NT2/D1 (cell line): ENCODE measurements around the gene CCNT2.

Experiments
- SUZ12 ChIP-seq: IDR thresholded peaks from 2 replicates; pipeline ENCODE4 v1.6.1; 2011; ENCODE audit not compliant: insufficient read length, insufficient read depth; ENCODE audit errors: extremely low read depth
- YY1 ChIP-seq: IDR thresholded peaks from 2 replicates; pipeline ENCODE4 v1.6.1; 2011; ENCODE audit not compliant: insufficient read length, insufficient read depth
- ZNF274 ChIP-seq: IDR thresholded peaks from 2 replicates; pipeline ENCODE4 v1.6.1; 2011; ENCODE audit warnings: mild to moderate bottlenecking, low read depth, low read length

DNA sequence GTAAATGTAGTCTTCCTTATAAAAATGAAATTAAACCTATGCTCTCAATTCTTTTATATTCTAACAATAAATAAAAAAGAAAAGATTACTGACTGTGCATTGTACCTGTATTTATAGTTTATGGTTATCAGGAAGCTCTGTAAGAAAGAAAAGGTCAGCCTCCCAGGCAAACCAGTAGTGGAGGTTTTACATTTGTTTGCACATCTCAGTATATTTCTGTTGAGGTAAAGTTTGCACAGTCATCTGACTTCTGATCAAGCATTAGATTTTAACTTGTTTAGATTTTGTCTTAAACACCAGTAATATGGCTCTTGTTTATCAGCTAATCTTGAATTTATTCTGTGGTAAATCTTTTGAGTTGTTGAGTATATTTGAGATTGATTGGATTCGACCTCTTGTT is 37.1 kb downstream of the CCNT2 start:
- TF ChIP-seq SUZ12 (no peak), YY1 (no peak), ZNF274 (no peak)
